DOHH2 (cell line): ENCODE measurements around the gene TSPYL1.

Experiments
- CTCF ChIP-seq: fragments of 200-600 bp; sonication (generic); IDR thresholded peaks from one replicate; pipeline ENCODE4 v1.5.1; 2014; ENCODE audit warnings: antibody characterized with exemption, mild to moderate bottlenecking, low read depth, low read length; ENCODE audit not compliant: poor library complexity, severe bottlenecking
- EZH2phosphoT487 ChIP-seq: fragments of 200-600 bp; sonication (generic); IDR thresholded peaks from 2 replicates; pipeline ENCODE4 v1.6.1; 2017; ENCODE audit warnings: borderline replicate concordance, mild to moderate bottlenecking, antibody characterized with exemption, low read length, moderate library complexity, mixed read lengths

- TF ChIP-seq CTCF (no peak), EZH2phosphoT487 (no peak)
These were observed 25.3 kb downstream of the TSPYL1 start for GRCh38 chr6:116254297-116255056.
